NCI-H2171 treated with DMSO at 0.1 percent for 48 hours (cell line): ENCODE measurements around the gene L3MBTL4.
A peak's percentile ranks its signal among the peaks of the same experiment; 100 is the strongest.

Experiments
- DNase-seq: peaks from one replicate; lab custom pipeline; 2025; lab: John Stamatoyannopoulos, UW

L3MBTL4 gene

GRCh38 chr18:5961828-5962150, 452.9 kb downstream of the L3MBTL4 start:
- DNase-seq, result no peak

DNA sequence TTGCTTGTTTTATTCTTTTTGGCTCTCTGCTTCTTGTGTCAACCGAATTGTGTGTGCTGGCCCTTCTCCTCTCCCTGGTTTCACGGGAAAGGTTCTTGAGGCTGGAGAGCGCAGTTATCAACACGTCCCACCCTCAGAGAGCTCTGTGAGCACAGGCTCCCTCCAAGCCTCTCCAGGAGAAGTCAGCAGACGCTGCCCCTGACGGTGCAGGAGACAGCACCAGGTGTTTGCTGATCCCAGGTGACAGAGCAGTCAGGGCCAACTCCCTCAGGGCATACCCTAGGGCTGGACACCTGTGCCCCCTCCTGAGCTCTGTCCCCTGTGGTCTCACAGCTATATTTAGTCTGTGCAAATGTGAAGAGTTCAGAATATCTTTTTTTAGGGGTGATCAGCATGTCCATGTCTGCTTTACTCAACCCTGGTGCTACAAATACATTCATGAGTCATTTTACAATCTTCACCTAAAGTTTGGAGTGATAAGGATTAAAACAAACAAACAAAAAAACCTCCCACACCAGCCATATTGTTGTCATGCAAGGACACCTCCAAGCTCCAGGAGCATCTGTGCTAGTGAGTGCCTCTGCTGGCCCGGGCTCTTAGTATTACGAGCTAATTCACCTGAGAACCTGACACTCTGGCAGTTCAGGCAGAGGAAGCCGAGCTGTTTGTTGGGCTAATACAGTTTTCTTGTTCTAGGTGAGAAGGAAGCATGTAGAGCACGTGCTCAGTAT, 453.4 kb downstream of the L3MBTL4 start:
- peak; percentile 85 for DNase-seq

- no peak for DNase-seq
Observed at GRCh38 chr18:5958822-5959221, 455.9 kb downstream of the L3MBTL4 start.

DNA sequence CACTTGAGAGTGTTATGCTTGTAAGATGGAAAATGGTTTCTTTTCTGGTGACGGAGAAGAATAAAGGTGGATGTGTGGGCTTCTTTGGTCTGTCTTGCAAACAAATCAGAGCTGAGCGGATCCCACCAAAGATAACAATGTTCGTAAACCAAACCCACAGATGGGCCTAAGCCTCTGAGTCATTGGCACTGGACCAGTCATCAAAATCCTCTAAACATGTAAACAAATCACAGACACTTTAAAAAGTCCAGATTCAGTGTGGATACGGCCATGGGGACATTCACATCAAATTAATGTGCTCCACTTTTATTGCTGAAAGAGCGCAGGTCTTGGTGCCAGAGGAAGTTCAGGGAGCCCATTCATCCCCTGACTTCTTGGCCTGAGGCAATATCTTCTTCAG, 458.9 kb downstream of the L3MBTL4 start:
- no peak for DNase-seq

GRCh38 chr18:5951515-5952091, 463.1 kb downstream of the L3MBTL4 start:
- no peak for DNase-seq

DNA sequence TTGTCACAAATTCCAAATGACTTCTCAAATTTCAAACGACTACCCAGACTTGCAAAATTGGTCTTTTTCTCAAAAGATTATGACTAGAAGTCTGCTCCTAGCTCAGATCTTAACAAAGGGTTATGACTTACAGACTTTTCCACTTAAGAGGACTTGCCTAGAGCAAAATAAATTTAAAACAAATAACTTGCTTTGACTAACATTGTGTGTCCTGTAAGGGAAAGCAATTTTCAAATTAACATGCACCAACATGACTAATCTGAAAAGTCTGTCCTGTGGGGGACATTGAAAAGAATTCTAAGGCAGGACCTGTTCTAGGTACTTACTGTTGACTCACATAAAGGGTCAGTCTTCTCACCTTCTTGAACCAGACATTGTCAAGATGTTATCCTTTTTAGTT, 465.9 kb downstream of the L3MBTL4 start:
- no peak for DNase-seq

- DNase-seq, result no peak
Observed at GRCh38 chr18:5948237-5948636, 466.5 kb downstream of the L3MBTL4 start.

DNA sequence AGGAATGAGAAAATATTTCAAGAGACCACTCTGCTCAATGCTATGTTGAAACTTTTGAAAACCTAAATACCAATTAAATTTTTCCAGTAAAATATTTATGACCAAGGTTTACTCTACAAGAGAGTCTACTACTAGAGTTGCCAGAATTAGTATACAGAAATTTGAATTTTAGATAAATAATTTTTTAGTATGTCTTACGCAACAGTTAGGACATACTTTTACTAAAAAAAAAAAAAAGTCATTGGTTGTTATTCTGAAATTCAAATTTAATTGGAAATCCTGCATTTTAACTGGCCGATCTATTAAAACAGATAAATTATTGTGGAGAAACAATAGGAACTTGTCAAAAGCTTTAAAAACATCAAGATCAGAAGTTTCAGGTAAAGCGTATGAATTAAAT, 470.3 kb downstream of the L3MBTL4 start:
- DNase-seq, result no peak

DNA sequence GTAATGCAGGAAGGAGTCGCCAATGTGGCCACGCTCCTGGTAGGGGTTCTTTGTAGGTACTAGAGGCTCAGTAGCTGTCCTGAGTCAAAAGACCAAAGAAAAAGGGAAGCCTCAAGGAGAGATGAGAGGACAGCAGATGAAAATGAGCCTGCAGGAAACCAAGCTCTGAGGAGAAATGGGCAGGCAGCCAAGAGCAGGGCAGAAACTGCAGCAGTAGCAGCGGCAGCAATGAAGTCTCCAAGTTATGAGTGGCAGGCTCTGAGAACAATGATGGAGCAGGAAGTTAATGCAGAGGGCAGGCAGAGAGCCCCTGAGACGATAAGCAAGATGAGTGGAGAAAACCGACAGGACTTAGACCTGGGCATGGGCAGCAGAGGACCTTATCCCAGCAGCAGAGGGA, 471.2 kb downstream of the L3MBTL4 start:
- DNase-seq, result peak; percentile 78

- DNase-seq, result no peak
Observed at GRCh38 chr18:5942591-5942990, 472.1 kb downstream of the L3MBTL4 start.

DNA sequence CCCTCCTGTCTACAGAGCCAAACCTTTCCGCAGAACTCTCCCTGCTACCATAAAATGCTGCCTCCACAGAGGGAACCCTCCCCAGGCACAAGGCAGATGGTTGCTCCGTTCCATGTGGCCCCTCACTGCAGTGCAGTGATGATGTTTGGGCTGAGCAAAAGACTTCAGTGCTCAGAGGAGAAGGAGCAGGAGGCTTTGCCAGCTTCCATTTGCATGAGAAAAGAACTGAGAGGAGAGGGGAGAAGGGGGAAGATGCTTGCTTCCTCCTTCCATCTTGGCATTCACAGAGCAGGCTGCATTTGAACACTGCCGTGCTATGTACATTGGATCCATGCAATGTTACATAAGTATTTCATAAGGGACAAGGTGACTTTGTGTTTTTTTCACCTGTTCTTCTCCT, 472.8 kb downstream of the L3MBTL4 start:
- DNase-seq, result peak; percentile 24

GRCh38 chr18:5939801-5940667, 474.7 kb downstream of the L3MBTL4 start:
- no peak for DNase-seq

DNA sequence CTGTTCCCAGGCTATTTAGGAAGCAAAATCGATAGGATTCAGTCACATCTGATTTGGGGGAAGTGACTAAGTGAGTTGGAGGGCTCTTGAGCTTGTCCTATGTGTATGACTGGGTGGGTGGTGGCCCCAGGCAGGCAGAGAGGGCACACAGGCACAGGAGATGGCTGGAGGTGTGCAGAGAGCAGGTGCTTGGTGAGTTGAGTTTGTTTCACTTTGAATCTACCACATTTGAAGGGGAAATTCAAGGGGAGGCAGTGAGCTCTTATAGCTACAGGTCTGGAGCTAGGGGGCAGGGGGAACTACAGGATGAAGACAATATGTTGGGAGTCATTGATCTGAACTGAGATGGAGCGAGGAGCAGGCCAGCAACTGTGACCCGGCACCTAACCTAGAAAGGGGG, 476.9 kb downstream of the L3MBTL4 start:
- no peak for DNase-seq

DNA sequence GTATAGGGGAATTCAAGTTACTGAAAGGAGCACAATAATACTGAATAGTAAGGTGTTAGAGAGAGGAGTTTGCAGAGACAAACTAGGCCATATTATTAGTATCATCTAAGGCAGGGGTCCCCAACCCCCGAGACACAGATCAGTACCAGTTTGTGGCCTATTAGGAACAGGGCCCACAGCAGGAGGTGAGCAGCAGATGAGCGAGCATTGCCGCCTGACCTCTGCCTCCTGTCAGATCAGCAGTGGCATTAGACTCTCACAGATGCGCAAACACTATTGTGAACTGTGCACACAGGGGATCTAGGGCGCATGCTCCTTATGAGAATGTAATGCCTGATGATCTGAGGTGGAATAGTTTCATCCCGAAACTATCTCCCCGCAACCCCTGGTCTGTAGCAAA, 477.6 kb downstream of the L3MBTL4 start:
- no peak for DNase-seq

DNA sequence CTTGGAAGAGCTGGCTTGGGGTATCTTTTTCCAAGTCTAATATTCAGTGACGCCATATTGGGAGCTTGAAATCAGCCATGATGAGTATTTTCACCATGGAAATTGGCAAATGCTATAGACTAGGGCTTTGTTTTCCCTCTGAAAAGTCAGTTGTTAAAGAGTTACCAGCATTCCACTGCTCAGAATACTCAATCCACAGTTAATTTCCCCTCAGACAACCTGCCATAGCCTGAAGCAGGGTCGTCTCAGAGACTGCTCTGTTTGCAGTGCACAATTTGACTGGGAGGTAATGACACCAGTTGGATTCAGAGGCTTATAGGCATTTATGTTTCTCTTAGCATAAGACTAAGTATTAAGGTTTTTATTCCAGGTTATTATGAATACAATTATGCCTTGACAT, 483.9 kb downstream of the L3MBTL4 start:
- no peak for DNase-seq

DNA sequence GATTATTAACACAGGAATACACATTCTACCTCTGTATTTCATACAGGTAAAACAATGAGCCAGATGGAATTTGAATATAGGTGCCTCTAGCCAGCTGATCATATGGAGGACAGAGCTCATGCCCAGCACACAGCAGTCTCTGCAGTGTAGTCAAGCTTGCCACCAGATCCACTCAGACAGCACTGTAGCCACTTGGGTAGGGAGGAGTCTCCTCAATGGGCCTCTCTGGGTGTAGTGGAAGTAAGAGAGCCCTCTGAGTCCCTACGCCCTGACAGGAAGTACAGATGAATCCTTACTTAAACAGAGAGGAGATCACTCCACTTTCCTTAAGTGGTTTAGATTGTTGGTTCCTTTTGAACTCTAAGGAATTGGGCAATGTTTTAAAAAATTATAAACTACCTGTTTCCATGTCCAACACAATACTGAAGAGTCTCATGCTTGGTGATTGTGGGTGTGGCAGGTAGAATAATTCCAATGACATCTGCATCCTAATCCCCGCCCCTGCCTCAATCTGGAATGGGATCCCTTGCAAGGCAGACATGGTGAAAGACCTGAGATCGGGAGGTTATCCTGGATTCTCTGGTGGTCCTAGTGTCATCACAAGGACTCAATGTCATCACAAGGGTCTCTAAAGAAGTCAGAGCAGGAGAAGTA, 496.4 kb downstream of the L3MBTL4 start:
- DNase-seq, result no peak

DNA sequence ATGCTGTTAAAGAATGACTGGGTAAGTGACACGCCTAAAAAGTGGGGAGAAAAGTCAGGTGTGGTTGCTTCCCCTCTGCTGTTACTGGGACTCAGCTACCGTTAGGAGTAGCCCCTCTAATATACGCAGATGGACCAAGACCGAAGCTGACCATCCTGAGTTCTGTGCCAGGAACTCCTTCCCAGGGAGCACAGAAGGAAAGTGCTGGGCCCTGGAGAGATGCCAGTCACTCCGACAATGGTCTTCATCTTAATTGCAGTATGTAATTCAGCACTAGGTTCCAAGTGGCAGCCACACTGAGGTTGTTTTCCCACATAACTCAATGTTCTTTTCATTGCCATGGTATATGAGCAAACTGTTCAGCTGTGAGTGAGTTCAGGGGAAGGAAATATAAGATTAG, 499.8 kb downstream of the L3MBTL4 start:
- DNase-seq, result no peak

- DNase-seq, result no peak
Observed at GRCh38 chr18:5914016-5914415, 500.7 kb downstream of the L3MBTL4 start.

DNA sequence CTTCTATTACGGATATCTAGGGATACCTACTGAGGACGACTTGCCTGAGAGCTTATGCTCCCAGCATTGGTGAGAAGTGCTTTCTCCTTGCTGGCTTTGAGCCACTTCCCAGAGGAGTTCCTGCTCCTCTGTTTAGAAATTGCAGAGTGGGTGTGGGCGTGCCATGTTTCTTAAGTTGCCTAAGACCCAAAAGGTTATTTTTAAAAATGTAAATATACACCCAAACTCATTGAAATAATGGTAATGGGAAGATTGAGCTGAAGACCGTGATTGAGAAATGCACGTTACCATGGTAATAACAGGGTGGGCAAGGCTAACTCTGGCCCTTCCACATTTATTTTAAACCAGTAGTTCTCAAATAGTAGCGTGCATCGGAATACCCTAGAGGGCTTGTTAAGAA, 502.1 kb downstream of the L3MBTL4 start:
- no peak for DNase-seq

- DNase-seq, result no peak
Observed at GRCh38 chr18:5909125-5909524, 505.6 kb downstream of the L3MBTL4 start.
